HG02943 (cell line): Measurements from ENCODE around the gene NR5A1.

Experiments
- ATAC-seq: cut with Tn5 transposase; IDR thresholded peaks from one replicate; pipeline ENCODE4 v1.9.1; 2021; ENCODE audit warnings: mild to moderate bottlenecking, low read depth, moderate library complexity; ENCODE audit not compliant: unreplicated experiment

The NR5A1 gene

DNA sequence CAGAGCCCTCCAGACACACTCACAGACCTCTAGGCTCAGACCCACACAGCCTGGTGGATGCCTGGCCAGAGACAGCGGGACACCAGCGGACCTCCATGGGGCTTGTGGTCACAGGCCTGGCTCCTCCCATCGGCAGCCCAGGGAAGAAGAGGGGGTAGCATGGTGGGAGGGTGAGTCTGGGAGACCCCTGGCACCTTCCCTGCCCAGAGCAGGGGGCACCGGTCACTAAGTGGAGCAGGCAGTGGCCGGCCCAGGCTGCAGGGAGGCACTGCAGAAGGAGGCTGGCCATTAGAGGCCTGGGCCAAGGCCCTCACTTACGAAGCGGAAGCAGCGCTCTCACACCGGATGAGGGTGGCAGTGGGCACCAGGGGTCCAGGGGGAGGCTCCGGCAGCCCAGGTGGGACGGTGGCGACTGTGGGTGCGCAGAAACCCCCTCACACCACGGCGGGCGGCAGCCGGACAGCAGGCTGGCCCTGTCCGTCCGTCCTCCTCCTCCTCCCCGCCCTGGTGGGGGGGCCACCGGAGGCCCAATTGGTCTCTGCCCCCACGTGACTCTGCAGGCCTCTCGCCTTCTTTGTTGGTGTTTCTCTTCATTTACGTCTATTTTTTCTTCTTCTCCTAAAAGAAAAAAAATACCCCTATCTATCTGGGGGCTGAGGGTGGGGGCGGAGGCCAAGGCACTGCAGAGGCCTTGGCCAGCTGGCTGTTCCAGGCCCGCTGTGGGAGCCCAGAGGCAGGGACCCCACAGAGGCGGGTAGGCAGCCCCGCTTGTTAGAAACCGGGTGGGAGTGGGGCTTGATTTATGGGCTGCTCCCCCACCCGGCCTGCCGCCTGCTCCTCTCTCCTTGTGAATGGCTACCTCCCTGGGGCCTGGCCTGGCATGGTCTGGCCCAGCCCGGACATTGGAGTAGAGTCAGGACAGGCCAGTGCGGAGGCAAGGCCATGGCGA, at the start of gene NR5A1:
Gene NR5A1 (minus strand): TSS at position 469 of the 949 bp plus-strand sequence. CDS start 4,004 bp downstream, outside the sequence.
- no peak for ATAC-seq

DNA sequence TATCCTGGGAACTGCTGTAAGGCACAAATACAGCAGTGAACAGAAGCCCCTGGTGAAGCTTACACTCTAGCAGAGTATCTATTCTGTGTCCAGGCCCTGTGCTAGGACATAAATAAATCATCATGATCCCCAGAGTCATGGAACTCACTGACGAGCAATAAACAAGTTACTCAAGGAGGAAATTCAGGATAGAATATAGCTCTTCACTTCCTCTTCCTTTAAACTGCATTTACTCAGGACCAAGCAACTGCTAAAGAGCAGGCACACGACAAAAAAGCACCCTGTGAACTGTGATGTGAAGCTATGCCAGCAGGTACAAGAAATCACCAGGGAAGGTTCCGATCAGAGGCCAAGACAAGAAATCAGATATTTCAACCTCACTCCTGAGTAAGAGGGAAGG, 47.8 kb upstream of the NR5A1 start:
- ATAC-seq, result no peak

DNA sequence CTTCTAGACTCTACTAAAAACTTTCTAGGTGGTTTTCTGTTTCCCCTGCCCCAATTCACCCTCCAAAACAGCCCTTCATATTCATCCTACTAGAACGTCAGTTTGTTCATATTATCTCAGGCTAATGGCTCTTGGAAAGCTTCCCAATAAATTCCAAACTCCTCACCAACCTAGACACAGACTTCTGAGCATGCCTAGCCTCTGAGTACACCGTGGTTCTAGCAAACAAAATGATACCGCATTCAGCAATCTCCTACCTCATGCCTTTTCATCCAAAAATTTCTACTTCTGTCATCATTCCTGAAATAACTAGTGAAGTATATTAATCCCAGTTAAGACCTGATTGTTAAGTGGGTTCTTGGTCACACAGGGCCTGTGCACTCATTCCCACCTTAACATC, 46.5 kb upstream of the NR5A1 start:
- ATAC-seq, result no peak

DNA sequence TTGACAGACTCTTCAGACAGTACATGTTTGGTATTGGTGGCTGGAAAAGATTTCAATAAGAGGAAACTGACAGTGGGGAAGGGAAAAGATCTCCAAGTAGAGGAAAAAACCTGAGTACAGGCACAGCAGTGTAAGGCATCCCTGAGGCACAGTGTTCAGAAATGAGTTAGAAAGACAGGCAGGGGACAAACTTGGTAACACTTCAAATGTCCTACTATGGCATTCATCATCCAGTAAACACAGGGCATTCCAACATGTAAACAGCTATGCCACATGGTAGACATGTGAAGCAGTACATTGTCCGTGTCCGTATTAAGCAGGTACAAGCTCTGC, 45.0 kb upstream of the NR5A1 start:
- ATAC-seq, result no peak

DNA sequence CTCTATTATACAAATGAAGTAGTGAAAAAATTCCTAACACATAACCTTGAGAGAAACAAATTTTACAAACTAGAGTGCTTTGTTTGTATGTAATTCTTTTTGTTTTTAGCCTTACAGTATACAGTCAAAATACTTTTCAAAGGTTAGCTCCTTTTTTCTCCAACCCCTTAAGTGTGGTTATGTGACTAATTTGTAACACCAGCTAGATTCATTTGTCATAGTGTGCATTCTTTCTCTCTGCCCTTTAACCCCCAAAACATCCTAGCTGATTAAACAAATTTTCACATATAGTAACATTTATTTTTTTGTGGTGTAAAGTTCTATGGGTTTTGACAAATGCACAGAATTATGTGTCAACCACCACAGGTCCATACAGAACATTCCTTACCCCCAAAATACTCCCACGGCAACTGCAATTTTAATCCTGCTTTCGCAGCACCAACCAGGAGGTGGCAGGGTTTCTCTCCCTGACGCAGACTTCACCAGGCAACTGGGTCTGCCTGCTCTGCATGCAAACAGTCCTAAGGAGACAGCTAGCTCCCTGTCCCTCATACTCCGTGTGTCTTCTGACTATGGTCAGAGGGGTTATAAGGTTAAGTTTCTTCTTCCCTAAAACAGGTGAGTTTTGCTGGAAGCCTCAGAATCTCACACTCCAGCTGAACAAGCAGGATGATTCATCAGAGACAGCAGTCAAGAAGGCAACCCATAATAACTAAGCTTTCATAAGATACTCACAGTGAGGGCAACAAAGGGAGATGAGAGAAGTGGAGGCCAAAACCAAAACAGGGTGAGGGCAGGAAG, 44.5 kb upstream of the NR5A1 start:
- no peak for ATAC-seq

DNA sequence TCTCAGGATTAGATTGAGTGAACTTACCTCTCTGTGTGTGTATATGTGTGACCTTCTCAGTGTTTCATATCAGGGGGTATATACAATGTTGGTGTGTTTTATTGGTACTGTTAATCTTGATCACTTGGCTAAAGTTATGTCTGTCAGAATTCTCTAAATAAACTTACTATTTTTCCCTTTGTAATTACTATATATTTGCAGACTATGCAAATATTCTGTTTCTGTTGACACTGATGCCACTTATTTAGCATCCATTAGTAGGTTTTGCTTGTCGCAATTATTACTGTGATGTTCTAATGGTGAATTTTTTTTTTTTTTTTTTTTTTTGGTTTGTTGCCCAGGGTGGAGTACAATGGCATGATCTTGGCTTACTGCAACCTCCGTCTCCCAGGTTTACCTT, 42.9 kb upstream of the NR5A1 start:
- no peak for ATAC-seq

DNA sequence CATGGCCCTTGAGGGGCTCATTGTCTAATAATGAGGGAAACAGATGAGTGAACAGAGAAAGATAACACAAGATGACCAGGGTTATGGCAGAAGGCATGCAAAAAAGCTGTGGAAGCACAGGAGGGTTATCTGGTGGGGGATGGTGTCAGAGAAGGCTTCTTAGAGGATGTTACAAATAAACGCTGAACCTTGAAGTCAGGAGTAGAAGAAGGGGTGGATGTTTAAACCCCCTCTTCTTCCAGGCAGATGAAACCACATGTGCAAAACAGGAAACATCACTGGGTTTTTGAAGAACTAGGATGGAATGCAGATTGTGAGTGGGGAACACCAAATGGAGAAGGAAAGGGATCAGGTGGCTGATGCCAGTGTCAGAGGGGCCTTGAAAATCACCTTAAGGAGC, 41.8 kb upstream of the NR5A1 start:
- ATAC-seq, result no peak

DNA sequence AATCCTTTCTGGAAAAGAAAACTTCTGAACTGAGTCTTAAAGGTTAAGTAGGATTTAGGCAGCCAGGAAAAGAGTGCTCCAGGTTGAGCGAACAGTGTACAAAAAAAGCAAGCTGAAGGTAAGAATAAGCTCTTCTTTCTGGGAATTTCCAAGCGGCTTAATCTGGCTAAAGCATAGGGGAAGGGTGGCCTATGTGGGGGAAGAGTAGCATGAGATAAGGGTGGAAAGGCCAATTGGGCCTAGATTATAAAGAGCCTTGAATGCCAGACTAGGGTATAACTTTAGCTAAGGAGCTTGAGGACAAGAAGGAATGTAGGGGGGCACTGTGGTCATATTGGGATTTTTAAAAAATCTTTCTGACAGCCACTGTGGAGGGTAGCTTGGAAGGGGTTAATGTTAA, 37.3 kb upstream of the NR5A1 start:
- ATAC-seq, result no peak

DNA sequence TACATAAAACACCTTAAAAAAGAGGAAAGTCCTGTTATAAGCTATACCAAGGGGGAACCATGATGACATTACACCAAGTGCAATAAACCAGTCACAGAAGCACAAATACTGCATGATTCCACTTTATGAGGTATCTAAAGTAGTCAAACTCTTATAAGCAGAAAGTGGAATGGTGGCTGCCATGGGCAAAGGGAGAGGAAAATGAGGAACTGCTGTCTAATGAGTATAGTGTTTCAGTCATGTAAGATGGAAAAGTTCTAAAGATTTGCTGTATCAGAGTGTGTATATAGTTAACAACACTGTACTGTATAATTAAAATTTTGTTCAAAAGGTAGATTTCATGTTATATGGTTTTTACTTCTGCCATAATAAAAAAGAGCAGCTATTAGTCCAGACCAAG, 34.6 kb upstream of the NR5A1 start:
- no peak for ATAC-seq

DNA sequence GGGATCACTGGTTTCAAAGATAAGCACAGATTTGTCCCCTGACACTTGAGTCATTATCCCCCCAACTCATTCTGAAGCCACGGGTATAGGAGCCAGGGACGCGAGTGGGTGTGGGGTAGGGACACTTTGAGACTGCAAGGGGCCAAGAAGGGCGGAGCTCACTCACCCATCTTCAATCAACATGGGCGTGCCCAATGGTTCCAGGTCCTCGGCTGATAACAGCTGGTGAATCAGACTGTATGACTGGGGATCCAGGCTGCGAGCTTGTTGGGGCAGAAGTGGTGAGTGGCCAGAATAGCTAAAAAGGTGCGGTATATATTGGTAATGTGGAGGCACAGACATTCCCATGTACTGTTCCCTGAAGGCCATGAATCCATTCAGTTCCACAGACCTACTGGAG, 30.7 kb upstream of the NR5A1 start:
- no peak for ATAC-seq

DNA sequence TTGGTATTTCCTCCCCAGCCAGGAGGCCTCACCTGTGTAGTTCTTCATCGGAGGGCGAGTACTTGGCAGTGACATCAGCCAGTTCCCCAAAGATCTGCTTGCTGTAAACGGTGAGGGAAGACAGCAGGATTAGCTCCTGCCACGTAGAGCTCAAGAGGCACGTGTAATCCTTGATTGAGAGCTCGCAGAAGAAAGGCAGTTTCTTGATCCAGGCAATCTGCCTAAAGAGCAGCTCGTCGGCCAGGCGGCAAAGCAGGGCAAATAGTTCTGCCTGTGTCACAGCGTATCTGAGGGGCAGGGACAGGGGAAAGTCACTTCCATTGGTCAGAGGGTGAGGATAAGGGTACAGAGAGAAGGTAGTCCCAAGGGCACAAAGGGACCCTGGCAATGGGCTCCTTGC, 28.6 kb upstream of the NR5A1 start:
- ATAC-seq, result no peak

DNA sequence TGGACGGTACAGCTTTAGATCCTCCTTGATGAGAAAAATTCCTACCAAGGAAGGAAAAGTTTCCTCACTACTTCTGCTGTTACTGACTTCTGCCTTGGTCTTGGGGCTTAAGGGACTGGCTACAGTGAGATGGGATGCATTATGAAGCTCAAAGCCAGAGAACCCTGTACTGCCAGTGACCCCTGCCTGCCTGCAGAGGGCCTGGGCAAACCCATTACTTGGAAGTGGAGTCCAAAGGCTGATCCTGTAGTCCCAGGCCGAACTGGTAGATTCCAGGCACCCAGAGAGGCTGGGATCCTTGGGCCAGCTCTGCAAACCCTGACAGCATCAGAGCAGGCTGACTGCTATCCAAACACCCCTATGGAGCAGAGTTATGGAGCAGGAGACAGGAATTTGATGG, 25.7 kb upstream of the NR5A1 start:
- ATAC-seq, result no peak

DNA sequence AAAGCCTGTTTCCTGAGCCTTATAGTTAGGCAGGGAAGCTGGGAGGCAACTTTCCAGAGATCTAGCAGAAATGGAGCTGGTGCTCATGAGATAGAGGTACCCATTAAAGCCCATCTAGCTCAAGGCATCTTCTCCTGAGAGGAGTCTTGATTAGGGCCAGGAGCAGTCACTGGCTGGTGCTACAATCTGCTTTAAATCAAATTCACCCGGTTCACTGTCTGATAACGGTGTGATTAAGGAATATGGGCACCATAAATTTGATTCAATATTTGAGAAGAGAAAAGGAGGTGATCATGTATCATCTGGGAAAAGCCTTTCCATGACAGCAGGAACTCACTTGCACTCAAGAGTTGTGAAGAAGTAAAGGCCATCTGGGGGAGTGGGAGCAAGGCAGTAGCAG, 23.9 kb upstream of the NR5A1 start:
- no peak for ATAC-seq

DNA sequence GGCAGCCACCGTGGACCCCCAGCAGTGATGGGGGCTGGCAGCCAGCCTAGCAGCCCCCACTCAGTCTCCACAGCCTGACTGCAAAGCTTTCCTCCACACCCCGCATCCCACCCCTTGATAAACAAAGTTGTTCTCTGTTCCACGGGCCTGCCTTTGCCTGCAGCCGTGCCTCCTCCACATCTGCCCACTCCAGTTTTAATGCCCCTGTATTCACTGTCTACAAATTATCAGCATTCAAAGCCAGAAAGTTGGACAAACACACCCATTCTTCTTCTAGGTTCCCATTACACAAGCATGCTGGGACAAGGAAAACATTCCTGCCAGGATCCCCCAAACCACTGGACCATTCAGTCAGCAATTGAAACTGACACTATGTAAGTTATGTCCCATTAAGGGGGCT, 23.0 kb upstream of the NR5A1 start:
- no peak for ATAC-seq

DNA sequence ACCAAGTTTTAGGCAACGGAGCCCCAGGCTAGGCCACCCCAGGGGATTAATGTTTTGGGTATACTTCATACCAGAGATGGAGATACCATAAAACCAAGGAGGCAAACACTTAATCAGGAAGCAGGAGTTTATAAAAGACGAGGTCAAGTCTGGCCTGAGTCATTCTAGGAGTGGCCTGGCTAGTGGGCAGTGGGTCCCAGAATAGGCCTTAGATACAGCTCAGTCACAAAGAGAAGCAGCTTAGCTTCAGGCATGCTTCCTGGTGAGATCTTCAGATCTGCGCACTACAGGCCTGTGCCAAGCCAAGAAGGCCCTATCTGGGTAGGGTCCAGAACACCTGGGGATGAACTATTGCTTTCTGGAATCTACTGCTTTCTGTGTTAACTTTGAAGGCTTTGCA, 20.6 kb upstream of the NR5A1 start:
- ATAC-seq, result no peak

DNA sequence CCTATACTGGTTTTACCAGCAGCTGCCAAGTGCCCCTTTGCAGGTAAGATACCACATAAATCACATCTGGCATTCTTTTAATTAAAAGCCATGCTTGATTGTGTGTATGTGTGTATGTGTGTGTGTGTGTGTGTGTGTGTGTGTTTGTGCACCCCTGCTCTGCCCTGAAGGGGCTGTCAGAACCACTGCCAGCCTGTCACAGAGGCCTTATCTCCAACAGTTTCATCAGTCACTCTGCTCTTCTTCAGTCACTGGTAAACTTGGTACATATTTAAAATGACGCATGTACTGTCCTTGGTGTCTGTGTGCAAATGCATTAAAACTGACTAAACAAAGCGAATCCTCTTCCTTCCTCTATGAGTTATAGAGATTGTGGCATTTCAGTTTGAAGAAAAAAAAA, 19.0 kb upstream of the NR5A1 start:
- ATAC-seq, result no peak

DNA sequence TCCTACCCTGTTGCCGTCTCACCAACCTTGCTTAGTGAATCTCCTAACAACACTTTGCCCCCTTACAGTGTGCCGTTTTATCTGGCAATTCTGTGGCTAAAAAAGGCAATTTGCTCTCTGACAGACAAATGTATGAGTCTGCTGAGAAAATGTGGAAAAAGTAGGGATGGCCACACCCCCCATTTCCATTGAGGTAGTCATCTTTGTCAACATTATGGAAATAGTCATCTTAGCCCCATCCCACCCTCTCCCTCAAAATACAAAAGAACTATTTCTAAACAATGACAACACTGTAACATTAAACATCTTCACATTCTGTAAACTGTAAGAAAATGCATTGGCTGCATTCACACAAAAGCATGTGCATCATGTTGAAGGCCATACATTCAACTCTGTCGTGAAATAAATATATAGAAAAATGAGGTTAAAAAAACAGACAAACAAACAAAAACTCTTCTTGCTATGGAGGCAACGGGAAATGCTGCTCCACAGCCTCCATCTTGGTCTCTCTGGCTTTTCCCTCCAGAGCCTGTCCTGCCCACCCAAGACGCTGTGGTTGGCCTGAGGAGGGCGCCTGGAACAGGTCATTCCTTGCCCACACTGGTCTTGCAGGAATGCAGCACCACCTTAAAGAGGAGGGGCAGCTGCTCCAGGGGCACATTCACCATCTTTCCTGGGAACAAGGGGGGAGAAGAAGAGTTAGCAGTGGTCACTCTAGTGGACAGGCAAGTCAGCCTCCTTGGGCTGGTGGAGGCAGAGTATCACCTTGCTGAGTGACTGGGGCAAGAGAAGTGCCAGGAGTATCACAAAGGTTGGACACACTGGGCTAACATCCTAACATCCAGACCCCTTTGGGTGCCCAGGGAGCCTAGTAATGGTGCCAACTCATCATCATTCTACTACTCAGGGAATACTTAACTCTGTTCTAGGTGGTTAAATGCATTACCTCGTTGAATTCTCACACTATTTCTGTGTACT, 15.2 kb upstream of the NR5A1 start:
- no peak for ATAC-seq

DNA sequence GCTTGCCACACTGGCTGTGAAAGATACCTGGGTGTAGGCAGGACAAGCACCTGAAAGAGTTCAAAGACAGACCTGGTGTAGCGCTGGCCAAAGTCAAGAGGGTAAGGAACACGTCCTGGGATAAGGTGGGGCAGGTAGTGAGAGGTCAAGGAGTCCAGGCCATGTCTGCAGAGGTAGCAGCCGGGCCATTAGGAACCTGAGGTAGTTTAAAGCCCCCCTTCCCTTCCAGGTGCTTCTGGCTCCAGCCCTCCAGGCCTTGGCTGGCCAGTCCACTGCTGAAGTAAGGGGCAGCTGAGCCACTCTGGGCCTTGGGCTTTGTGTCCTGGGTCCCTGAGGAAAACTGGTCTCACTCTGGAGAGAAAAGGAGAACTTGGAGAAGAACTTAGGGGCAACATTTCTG, 13.9 kb upstream of the NR5A1 start:
- no peak for ATAC-seq

DNA sequence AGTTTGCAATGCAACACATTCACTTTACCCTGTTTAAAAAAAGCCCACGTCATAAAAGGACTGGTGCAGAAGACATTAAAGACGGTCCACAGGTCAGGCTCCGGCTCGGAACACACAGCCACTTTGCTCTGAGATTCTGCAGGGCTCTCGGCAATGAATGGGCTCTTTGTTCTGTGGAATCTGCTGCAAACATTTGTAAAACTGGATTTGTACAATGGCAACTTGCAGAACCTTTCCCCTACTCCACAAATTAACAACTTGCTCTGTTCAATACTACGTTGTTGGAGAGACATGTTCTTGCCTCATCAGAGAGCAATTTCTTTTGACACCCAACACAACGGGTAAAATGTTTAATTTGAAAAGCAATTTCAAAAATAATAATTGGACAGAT, 13.0 kb upstream of the NR5A1 start:
- ATAC-seq, result no peak

DNA sequence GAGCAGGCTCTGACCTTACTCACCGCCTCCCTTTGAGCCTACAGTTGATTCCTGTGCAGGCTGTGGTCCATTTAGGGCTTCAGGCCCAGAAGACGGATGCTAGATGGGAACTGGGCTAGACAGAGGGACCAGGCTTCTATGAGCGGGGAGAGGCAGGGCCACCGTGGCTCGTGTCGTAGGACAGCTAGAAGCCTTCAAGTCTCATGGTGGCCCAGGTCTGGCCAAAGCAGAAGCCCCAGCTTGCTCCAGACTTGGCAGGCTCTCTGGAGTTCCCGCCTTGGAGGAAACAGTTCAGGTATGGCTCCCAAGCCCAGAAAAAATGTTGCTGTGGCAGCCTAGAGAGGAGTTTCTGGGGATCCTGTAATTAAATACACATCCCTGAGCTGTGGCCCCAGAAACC, 10.9 kb upstream of the NR5A1 start:
- ATAC-seq, result no peak

DNA sequence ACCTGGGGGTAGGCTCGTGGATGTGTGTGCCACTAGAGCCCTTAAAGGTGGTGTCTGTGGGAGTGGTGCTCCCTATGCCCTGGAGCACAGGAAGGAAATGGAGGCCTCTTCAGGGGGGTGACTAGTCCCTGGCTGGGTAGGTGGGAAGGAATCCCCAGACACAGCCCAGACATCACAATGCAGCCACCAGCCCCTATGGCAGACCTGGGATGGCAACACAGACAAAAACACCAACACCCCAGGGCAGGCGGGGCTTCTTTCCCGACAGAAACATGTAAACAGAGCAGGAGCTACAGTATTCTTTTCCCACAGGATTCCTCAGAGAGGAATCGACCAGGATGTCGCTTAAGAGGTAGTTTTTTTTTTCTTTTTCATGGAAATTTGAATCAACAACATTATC, 10.4 kb upstream of the NR5A1 start:
- ATAC-seq, result no peak
